SK-N-SH (cell line): ENCODE results near the gene TUBGCP3.

Source experiments
- CTCF ChIP-seq: fragments of 200-600 bp; sonication (generic); IDR thresholded peaks from 2 replicates; pipeline ENCODE4 v1.6.1; 2017; ENCODE audit warnings: antibody characterized with exemption, mild to moderate bottlenecking, moderate library complexity
- FOSL2 ChIP-seq: IDR thresholded peaks from 2 replicates; pipeline ENCODE4 v1.4.0; 2012; ENCODE audit warnings: low read depth, mild to moderate bottlenecking, moderate library complexity, borderline replicate concordance
- MAX ChIP-seq: IDR thresholded peaks from 2 replicates; pipeline ENCODE4 v1.4.0; 2012; ENCODE audit warnings: low read depth
- RAD21 ChIP-seq: IDR thresholded peaks from 2 replicates; pipeline ENCODE4 v1.6.1; 2012; ENCODE audit warnings: mild to moderate bottlenecking, low read length

GRCh38 chr13:112454648-112455334, 133.2 kb downstream of the TUBGCP3 start:
- TF ChIP-seq MAX (no peak), CTCF (no peak), FOSL2 (no peak), RAD21 (no peak)
